Measurements from ENCODE around the gene PERCC1.

GRCh38 chr16:1420111-1420539 is 10.8 kb upstream of the PERCC1 start:
- TF ChIP-seq CTCF (IDR thresholded peaks at IDR 0.05; ENCODE audit: insufficient read depth, low read length, poor library complexity, severe bottlenecking) = no peak
- no peak for TF ChIP-seq EZH2phosphoT487 (conservative IDR thresholded peaks at IDR 0.05; ENCODE audit: low read length)

All from SU-DHL-6 (cell line).